G401 (cell line): Measurements from ENCODE around the gene PYCR2. TPM values are rescaled to one million over a fixed set of nuclear protein-coding genes. Genes with fewer than 3 reads are reported as not detected.

ENCODE experiments used
- DNase-seq: peaks from one replicate; pipeline ENCODE4 v3.0.0-alpha.2; 2015; ENCODE audit warnings: low spot score
- in situ Hi-C: cut with HindIII; loops from 2 replicates; pipeline ENCODE4 v1.10.0; 2016; ENCODE audit warnings: low sequenced_read_pairs, mixed read lengths
- total RNA-seq: library from RNA; depleted of rRNA; stranded (reverse); fragments of >200 nt; shearing (Covaris generic); gene quantifications from 2 replicates; pipeline ENCODE4 v1.2.3, GENCODE V29; 2014

Gene PYCR2
- total RNA-seq, 1 experiment from 2014 or later = 125 TPM

GRCh38 chr1:225928186-225929175 is 4.4 kb upstream of the PYCR2 start:
- in situ Hi-C loops = no loop called here
- no peak for DNase-seq

GRCh38 chr1:225926551-225927113 is 2.6 kb upstream of the PYCR2 start:
- no peak for DNase-seq
- in situ Hi-C loops = no loop called here

GRCh38 chr1:225923381-225923691 is 714 bp downstream of the PYCR2 start:
- in situ Hi-C loops = no loop called here
- DNase-seq = no peak

GRCh38 chr1:225921734-225922709 is 2.0 kb downstream of the PYCR2 start:
- in situ Hi-C loops = no loop called here
- DNase-seq = peak; percentile 13

- in situ Hi-C loops = no loop called here
- peak; percentile 23 for DNase-seq
Observed at GRCh38 chr1:225919906-225920305, 4.1 kb downstream of the PYCR2 start.

GRCh38 chr1:225918280-225918679 is 5.8 kb downstream of the PYCR2 start:
- DNase-seq = no peak
- in situ Hi-C loops = no loop called here

- in situ Hi-C loops = no loop called here
- DNase-seq = no peak
Observed at GRCh38 chr1:225917536-225917935, 6.5 kb downstream of the PYCR2 start.

GRCh38 chr1:225917101-225917500 is 6.9 kb downstream of the PYCR2 start:
- DNase-seq = no peak
- in situ Hi-C loops = no loop called here

GRCh38 chr1:225915538-225915991 is 8.5 kb downstream of the PYCR2 start:
- in situ Hi-C loops = no loop called here
- no peak for DNase-seq

- DNase-seq = no peak
- in situ Hi-C loops = no loop called here
Observed at GRCh38 chr1:225914947-225915346, 9.1 kb downstream of the PYCR2 start.

- in situ Hi-C loops = no loop called here
- DNase-seq = no peak
Observed at GRCh38 chr1:225914391-225914790, 9.7 kb downstream of the PYCR2 start.

- in situ Hi-C loops = no loop called here
- DNase-seq = no peak
Observed at GRCh38 chr1:225911191-225912130, 12.6 kb downstream of the PYCR2 start.

- DNase-seq = no peak
- in situ Hi-C loops = no loop called here
Observed at GRCh38 chr1:225909477-225909876, 14.6 kb downstream of the PYCR2 start.

- in situ Hi-C loops = no loop called here
- DNase-seq = no peak
Observed at GRCh38 chr1:225908773-225909172, 15.3 kb downstream of the PYCR2 start.

GRCh38 chr1:225908013-225908640 is 15.9 kb downstream of the PYCR2 start:
- no peak for DNase-seq
- in situ Hi-C loops = no loop called here

- in situ Hi-C loops = no loop called here
- no peak for DNase-seq
Observed at GRCh38 chr1:225907341-225907740, 16.7 kb downstream of the PYCR2 start.

GRCh38 chr1:225906467-225906866 is 17.6 kb downstream of the PYCR2 start:
- no peak for DNase-seq
- in situ Hi-C loops = no loop called here

- DNase-seq = no peak
- in situ Hi-C loops = no loop called here
Observed at GRCh38 chr1:225903623-225904022, 20.4 kb downstream of the PYCR2 start.
